ENCODE measurements around the gene SLC1A2. TPM values are rescaled to one million over a fixed set of nuclear protein-coding genes. Genes with fewer than 3 reads are reported as not detected.

SLC1A2 gene
- total and polyA plus RNA-seq, 2 donors (not counting 3 experiments of a cell fraction or from before 2014, with no cell fraction given), result not detected

DNA sequence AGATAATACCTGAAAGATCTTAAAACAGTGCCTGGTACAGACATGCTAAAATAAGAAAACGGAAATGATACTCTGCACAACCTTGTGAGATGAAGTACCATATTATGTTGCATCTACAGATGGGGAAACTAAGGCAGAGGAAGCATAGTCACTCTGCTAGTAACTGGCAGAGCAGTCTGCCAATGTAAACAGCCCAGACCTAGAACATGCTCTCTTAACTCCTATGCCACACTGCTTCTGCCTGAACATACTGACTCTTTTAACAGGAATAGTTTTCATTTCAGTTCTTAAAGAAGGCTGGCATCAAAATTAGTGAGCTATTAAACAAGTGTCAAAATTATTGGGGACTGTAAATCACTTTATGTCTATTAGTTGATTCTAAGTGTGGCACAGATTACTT is 180.5 kb downstream of the SLC1A2 start:
- Histone ChIP-seq H3K9me1 (replicated peaks; ENCODE audit: control insufficient read depth, extremely low read depth, insufficient read depth, low read length) (no peaks in the 10 kb centered on the region), H3K9me3 (replicated peaks; ENCODE audit: control insufficient read depth, insufficient read depth, low read length) (no peaks in the 10 kb centered on the region), H2AFZ (ENCODE audit: low read depth, low read length) (no peak overlapping the region), H3K79me2 (ENCODE audit: control insufficient read depth, insufficient read depth, low read length) (no peaks in the 10 kb centered on the region), H3K36me3 (ENCODE audit: control insufficient read depth in 2 of 2, extremely low read depth in 1 of 2, insufficient read depth in 2 of 2, low read length in 2 of 2) (no peaks in the 10 kb centered on the region), H3K4me2 (ENCODE audit: insufficient read depth, low read length) (no peak overlapping the region), H3K9ac (replicated peaks; ENCODE audit: extremely low read depth, insufficient read depth, low read length) (no peak overlapping the region), H3K27me3 (ENCODE audit: control insufficient read depth in 2 of 2, insufficient read depth in 2 of 2, low read length in 2 of 2) (peaks cover 5 to 28% of the 10 kb centered on the region in 2 experiments), H3K4me1 (ENCODE audit: control insufficient read depth, extremely low read depth, insufficient read depth, low read length) (no peaks in the 10 kb centered on the region), H3K27ac (ENCODE audit: insufficient read depth, low read depth, low read length) (no peak overlapping the region), H3K4me3 (replicated peaks in 1 of 3; ENCODE audit: insufficient read depth in 1 of 3, low read depth in 1 of 3, low read length in 3 of 3) (no peak overlapping the region), H4K20me1 (replicated peaks; ENCODE audit: control insufficient read depth, extremely low read depth, insufficient read depth, low read length) (no peaks in the 10 kb centered on the region)
- no peak for TF ChIP-seq FOS (IDR thresholded peaks at IDR 0.05; ENCODE audit: borderline replicate concordance, insufficient read depth, low read length)
- TF ChIP-seq, protein P1, sequence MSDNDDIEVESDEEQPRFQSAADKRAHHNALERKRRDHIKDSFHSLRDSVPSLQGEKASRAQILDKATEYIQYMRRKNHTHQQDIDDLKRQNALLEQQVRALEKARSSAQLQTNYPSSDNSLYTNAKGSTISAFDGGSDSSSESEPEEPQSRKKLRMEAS (IDR thresholded peaks at IDR 0.05; ENCODE audit: insufficient read depth, insufficient read length), result no peak
- TF ChIP-seq, protein P2, sequence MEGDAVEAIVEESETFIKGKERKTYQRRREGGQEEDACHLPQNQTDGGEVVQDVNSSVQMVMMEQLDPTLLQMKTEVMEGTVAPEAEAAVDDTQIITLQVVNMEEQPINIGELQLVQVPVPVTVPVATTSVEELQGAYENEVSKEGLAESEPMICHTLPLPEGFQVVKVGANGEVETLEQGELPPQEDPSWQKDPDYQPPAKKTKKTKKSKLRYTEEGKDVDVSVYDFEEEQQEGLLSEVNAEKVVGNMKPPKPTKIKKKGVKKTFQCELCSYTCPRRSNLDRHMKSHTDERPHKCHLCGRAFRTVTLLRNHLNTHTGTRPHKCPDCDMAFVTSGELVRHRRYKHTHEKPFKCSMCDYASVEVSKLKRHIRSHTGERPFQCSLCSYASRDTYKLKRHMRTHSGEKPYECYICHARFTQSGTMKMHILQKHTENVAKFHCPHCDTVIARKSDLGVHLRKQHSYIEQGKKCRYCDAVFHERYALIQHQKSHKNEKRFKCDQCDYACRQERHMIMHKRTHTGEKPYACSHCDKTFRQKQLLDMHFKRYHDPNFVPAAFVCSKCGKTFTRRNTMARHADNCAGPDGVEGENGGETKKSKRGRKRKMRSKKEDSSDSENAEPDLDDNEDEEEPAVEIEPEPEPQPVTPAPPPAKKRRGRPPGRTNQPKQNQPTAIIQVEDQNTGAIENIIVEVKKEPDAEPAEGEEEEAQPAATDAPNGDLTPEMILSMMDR (IDR thresholded peaks at IDR 0.05; ENCODE audit: extremely low read depth in 1 of 2, insufficient read depth in 1 of 2, low read depth in 1 of 2, low read length in 2 of 2), result no peak
- BruUV-seq (replicated peaks), result no TSS peak
- CTCF ChIA-PET, result interaction anchor here (0.7 to 1.6 kb wide), 7 partner anchors 9 to 314 kb away, joined by 3 to 21 read pairs (median 4); no protein-coding TSS in a partner anchor
- DNase-seq (ENCODE audit: low read depth, low spot score) (no peak), FAIRE-seq (no peak)
- intact Hi-C loops (cut with micrococcal nuclease) (loop anchor here (1.0 to 10.0 kb wide), 5 partner anchors 102 to 654 kb away; partner anchors contain the start of gene CD44), dilution Hi-C loops (cut with MboI; ENCODE audit: extremely low pct_ligation_motif_present, low sequenced_read_pairs) (no loop called here)
- POLR2A ChIA-PET, result no interaction called here

Measured in endothelial cell of umbilical vein (primary cell).